Measurements from ENCODE around the gene FBXO33.
"Not testable (repeated sequence)": the region's sequence is repeated elsewhere in the genome, so short reads cannot be mapped to it uniquely, and the experiment has no call there.

FBXO33 gene

DNA sequence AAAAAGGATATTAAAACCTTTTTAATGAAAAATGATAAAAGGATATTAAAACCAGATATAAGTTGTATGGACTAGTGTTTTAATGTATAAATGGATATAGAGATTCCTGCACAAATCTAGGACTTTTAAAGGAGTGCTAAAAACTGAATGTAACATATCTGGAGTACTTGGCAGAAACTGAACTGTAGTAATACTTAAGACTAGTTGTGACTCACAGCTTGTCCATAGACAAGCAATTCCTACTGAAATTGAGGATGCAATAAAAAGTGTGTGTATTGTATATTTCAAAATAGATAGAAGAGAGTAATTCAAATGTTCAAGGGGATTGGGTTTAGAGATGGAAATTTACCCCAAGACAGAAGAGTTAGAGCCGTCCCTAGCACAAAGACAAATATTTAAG lies 59.6 kb downstream of the FBXO33 start:
- no peak for DNase-seq (ENCODE audit: low spot score)

DNA sequence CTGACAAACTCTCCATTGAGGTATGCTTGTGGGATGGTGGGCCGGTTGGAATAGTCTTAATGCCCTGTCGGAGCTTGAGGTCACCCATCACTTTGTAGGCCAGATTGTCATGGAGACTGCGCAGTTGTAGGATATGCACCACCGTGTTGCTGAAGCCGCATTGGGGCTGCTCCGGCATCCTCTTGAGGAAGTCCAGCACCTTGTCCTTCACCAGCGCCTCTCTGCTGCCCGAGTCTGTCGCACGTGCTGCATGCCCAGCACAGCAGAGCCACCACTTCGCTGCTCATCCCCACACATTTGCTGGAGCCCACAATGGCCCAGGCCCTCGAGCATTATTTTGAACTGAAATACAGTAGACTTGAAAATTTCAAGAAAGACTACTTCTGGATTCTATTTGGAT lies 61.8 kb downstream of the FBXO33 start:
- DNase-seq (ENCODE audit: low spot score), result no peak

DNA sequence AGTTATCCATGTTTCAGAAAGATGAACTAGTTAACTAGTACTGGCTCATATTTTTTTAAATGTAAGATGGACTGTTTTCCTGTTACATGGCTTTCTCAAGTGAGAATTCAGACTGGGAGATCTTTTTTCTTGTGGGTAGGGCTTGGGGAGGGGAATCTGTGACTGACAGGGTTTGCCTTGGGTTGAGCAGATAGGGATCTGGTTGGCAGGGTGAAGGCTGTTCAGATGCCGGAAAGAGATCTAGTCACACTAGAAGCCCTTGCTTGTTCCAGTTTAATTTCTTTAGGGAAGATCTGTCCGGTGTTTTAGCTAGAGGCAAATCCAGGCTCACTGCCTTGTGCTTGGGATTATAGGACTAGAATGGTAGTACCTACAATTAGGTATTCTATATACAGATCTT lies 63.2 kb downstream of the FBXO33 start:
- DNase-seq (ENCODE audit: low spot score), result no peak

DNA sequence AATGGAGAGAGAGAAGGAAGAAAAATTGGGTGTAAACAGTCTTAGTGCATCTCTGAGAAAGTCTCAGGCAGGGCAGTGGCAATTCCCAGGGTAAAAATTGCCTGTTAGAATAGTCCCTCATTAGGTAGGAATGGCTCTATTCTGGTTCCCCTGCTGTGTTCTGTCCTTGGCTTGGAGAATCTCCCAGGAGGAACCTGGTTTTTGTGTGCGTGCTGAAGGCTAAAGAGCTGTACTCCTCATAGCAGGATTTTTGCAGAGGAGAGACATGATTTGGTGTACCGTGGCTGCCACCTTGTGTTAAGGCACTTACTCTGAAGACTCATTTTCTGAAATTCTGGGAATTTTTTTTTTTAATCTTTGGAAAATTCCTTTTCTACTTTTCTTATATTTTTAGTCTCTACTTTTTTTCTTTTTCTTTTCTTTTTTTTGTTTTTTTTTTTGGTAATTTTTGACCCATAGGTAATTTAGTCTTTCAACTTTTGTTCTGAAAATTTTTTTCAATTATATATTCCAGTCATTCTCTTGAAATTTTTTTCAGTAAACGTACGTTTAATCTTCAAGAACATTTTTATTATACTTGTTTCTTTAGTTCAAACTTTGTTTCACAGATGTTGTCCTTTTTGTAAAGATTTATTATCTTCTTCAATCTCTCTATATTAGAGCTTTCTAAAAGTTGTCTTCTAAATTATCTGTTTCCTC lies 63.8 kb downstream of the FBXO33 start:
- peak; percentile 72 for DNase-seq (ENCODE audit: low spot score)

DNA sequence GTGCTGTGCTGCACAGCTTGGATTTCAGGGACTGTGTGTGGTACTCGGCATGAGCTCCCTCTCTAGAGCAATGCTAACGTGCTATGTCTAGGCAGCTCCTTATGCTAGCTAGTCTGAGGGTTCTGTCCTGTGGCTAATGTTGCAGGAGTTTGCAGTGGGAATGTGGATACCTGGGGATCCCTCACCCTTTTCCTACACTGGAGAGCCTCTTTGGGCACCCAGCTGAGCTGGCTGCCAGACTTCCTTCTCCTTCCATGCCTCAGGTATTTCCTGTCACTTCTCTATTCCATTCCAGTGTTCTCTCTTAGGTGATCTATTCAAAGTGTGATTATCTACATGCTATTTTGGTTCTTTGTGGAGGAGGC lies 64.9 kb downstream of the FBXO33 start:
- no peak for DNase-seq (ENCODE audit: low spot score)

DNA sequence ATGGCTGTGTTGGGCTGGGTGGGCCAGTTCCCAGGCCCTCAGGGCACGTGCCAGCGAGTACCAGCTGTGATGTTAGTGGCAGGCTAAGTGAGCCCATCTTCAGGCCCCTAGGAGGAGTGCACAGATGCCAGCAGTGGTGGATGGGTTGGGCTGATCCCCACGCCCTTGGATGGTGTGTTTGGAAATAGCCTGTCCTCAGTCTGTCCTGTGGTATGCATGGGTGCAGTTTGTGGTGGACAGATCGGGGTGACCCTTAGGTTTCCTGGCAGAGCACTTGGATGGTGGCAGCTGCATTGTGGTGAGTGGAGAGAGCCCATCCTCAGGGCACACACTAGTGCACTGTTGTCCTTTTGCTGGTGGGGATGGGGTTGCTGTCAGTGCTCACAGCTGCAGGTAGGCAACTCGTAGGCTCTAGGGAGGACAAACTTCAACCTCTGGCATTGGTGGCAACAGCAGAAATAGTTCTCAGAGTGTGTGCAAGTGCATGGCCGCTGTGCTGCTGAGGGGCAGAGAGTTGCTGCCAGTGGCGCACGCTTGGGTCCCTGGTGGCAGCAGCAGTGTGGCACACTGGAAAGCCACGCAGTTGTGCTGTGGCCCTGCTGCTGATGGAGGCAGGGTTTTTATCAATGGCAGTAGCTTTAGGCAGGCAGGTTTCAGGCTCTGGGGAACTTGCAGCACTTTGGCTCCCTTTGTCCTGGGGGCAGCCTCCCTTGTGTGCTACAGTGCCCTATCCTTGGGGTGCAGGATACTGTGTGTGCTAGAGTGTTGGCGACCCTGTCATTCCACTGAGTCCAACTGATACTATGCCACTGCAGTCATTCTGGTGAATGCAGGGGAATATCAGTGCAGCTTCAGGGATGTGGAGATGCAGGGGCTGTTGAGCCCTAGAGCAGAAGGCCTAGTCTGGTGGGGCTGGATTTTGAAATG lies 65.5 kb downstream of the FBXO33 start:
- no peak for DNase-seq (ENCODE audit: low spot score)

DNA sequence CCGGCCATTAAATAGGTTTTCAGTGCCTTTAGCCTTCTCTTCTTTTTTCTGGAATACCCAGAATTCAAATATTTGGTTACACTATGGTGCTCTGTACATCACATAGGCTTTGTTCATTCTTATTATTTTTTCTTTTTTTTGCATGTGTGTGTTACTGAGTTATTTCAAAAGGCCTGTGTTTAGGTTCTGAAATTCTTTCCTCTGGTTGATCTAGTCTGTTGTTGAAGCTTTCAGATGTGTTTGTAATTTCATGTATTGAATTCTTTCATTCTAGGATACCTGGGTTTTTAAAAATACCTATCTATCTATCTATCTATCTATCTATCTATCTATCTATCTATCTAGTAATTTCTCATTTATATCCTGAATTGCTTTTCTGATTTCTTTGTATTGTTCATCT lies 66.9 kb downstream of the FBXO33 start:
- DNase-seq (ENCODE audit: low spot score), result no peak

DNA sequence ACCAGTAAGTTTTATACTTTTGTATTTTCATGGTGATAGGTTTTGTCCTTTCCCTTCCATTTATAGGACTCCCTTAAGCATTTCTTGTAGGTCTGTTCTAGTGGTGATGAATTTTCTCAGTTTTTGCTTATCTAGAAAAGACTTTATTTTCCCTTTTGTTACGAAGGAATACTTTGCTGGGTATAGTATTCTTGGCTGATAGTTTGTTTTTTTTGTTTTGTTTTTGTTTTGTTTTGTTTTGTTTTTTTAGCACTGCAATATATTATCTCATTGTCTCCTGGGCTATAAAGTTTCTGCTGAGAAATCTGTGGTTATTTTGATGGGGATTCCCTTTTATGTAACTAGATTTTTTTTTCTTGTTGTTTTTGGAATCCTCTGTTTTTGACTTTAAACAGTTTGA lies 67.7 kb downstream of the FBXO33 start:
- DNase-seq (ENCODE audit: low spot score), result no peak

DNA sequence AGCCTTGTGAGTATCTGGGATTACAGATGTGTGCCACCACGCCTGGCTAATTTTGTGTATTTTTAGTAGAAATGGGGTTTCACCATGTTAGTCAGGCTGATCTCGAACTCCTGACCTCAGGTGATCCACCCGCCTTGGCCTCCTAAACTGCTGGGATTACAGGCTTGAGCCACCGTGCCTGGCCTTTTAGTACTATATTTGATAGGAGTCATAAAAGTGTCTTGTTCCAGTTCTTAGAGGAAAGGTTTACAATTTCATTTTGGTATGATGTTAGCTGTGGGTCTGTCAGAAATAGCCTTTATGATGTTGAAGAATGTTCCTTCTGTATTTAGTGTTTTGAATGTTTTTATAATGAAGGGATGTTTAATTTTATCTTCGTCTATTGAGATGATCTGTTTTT lies 70.7 kb downstream of the FBXO33 start:
- DNase-seq (ENCODE audit: low spot score), result not testable (repeated sequence)

DNA sequence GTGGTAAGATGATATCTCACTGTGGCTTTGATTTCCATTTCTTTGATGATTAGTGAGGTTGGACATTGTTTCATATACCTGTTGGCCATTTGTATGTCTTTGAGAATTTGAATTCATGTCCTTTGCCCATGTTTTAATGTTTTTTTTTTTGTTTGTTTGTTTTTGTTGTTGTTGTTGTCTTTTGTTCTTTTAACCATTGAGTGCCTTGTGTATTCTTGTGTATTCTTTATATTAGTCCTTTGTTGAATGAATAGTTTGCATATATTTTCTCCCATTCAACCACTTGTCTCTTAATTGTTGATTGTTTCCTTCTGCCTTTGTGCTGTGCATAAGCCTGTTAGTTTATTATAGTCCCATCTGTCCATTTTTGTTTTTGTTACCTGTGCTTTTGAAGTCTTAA lies 71.9 kb downstream of the FBXO33 start:
- no peak for DNase-seq (ENCODE audit: low spot score)

DNA sequence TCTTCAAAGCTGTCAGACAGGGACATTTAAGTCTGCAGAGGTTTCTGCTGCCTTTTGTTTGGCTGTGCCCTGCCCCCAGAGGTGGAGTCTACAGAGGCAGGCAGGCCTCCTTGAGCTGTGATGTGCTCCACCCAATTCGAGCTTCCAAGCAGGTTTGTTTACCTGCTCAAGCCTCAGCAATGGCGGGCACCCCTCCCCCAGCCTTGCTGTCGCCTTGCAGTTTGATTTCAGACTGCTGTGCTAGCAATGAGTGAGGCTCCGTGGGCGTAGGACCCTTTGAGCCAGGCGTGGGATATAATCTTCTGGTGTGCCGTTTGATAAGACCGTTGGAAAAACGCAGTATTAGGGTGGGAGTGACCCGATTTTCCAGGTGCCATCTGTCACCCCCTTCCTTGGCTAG lies 73.2 kb downstream of the FBXO33 start:
- not testable (repeated sequence) for DNase-seq (ENCODE audit: low spot score)

DNA sequence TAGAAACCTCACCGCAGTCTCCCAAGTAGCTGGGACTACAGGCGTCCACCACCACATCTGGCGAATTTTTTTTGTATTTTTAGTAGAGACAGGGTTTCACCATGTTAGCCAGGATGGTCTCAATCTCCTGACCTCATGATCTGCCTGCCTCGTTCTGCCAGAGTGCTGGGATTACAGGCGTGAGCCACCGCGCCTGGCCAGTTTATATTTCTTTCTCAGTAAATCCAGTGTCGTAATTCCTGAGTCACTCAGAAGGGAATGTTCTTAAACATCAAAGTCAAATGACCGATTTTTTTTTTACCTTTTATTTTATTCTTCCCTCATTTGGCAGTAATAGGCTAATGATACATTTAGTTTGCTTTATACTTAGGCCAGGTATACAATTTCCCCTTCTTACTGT lies 80.5 kb downstream of the FBXO33 start:
- no peak for DNase-seq (ENCODE audit: low spot score)

DNA sequence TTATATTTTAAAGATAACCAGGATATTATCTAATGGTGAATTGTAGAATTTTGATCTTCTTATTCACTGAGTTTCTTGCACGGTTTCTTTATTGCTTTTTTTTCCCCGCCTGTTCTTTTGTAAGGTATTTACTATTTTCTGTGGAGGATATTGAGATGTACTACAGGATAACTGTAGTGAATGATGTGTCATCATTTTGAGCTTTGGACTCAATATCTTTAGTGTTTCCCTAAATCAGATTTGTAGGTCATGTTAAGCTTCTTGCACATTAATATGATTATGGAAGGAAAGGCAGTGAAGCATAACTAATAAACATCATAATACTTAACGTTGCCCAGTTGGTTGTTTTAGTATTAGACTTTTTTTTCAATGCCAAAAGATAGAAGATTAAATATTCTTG lies 81.4 kb downstream of the FBXO33 start:
- no peak for DNase-seq (ENCODE audit: low spot score)

Data from SK-N-DZ (cell line).